Mesenchymal stem cell (in vitro differentiated cells and primary cell): Measurements from ENCODE around the gene LYAR.

Experiments
- DNase-seq: peaks from one replicate; pipeline ENCODE4 v3.0.0-alpha.2; 2013
- H2AFZ ChIP-seq: one replicate; pipeline ENCODE4 v1.6.1; 2013; ENCODE audit warnings: low read depth, mild to moderate bottlenecking, control low read depth, inconsistent platforms, low read length, moderate library complexity
- H2AK5ac ChIP-seq: 2 replicates; pipeline ENCODE4 v1.6.1; 2013; ENCODE audit warnings: low read length, moderate library complexity, mild to moderate bottlenecking, inconsistent platforms; ENCODE audit not compliant: severe bottlenecking
- H2BK120ac ChIP-seq: one replicate; pipeline ENCODE4 v1.6.1; 2013; ENCODE audit warnings: low read depth, mild to moderate bottlenecking, inconsistent platforms, low read length, moderate library complexity
- H2BK12ac ChIP-seq, 2 experiments: one replicate each; pipeline ENCODE4 v1.6.1; 2013; ENCODE audit warnings: inconsistent platforms in 2 of 2, low read length in 2 of 2, mild to moderate bottlenecking in 2 of 2, moderate library complexity in 2 of 2, control low read depth in 1 of 2
- H2BK15ac ChIP-seq: one replicate; pipeline ENCODE4 v1.6.1; 2013; ENCODE audit warnings: mild to moderate bottlenecking, low read depth, inconsistent platforms; ENCODE audit not compliant: poor library complexity, severe bottlenecking
- H2BK5ac ChIP-seq: 2 replicates; pipeline ENCODE4 v1.6.1; 2013; ENCODE audit warnings: low read depth, mild to moderate bottlenecking, low read length, control low read depth, inconsistent platforms; ENCODE audit not compliant: poor library complexity, severe bottlenecking
- H3K14ac ChIP-seq, 2 experiments: one replicate each; pipeline ENCODE4 v1.6.1; 2013; ENCODE audit warnings: inconsistent platforms in 2 of 2, low read length in 2 of 2, control low read depth in 1 of 2, mild to moderate bottlenecking in 1 of 2, moderate library complexity in 1 of 2
- H3K18ac ChIP-seq, 2 experiments: one replicate each; pipeline ENCODE4 v1.6.1; 2013; ENCODE audit warnings: inconsistent platforms in 2 of 2, low read length in 2 of 2, control low read depth in 1 of 2, low read depth in 1 of 2, mild to moderate bottlenecking in 1 of 2
- H3K23ac ChIP-seq, 2 experiments: one replicate each; pipeline ENCODE4 v1.6.1; 2013; ENCODE audit warnings: inconsistent platforms in 2 of 2, low read length in 2 of 2, mild to moderate bottlenecking in 2 of 2, moderate library complexity in 2 of 2, control low read depth in 1 of 2
- H3K27ac ChIP-seq: 2 replicates; pipeline ENCODE4 v1.5.1; 2013; ENCODE audit warnings: mild to moderate bottlenecking, moderate library complexity, low read length, control low read depth, inconsistent platforms; ENCODE audit not compliant: poor library complexity, severe bottlenecking
- H3K27me3 ChIP-seq, 2 experiments: 2 replicates each; pipeline versions ENCODE4 v1.6.1 to v1.7.0; 2013; ENCODE audit warnings: low read length in 2 of 2, mild to moderate bottlenecking in 2 of 2, moderate library complexity in 2 of 2, control low read depth in 1 of 2, inconsistent platforms in 1 of 2; ENCODE audit not compliant: control insufficient read depth in 1 of 2, insufficient read depth in 1 of 2
- H3K36me3 ChIP-seq, 2 experiments: 2 replicates each; pipeline versions ENCODE4 v1.6.1 to v1.7.0; 2013; ENCODE audit warnings: low read length in 2 of 2, control low read depth in 1 of 2, inconsistent platforms in 1 of 2, low read depth in 1 of 2, mild to moderate bottlenecking in 1 of 2; ENCODE audit not compliant: insufficient read depth in 2 of 2, control insufficient read depth in 1 of 2
- H3K4ac ChIP-seq, 2 experiments: one replicate each; pipeline ENCODE4 v1.6.1; 2013; ENCODE audit warnings: inconsistent platforms in 2 of 2, low read length in 2 of 2, mild to moderate bottlenecking in 2 of 2, moderate library complexity in 2 of 2, control low read depth in 1 of 2, low read depth in 1 of 2
- H3K4me1 ChIP-seq: 2 replicates; pipeline ENCODE4 v1.6.1; 2013; ENCODE audit warnings: low read depth, low read length, control low read depth; ENCODE audit not compliant: control insufficient read depth, insufficient read depth
- H3K4me2 ChIP-seq: 2 replicates; pipeline ENCODE4 v1.6.1; 2013; ENCODE audit warnings: low read length, mild to moderate bottlenecking, inconsistent platforms; ENCODE audit not compliant: poor library complexity, severe bottlenecking
- H3K4me3 ChIP-seq, 2 experiments: 2 replicates each; pipeline versions ENCODE4 v1.5.1 to v1.7.0; 2013; ENCODE audit warnings: low read length in 2 of 2, mild to moderate bottlenecking in 2 of 2, control low read depth in 1 of 2, low read depth in 1 of 2; ENCODE audit not compliant: insufficient read depth in 1 of 2
- H3K79me1 ChIP-seq: replicated peaks from 2 replicates; pipeline ENCODE4 v1.6.1; 2013; ENCODE audit warnings: mild to moderate bottlenecking, control low read depth, low read length, inconsistent platforms; ENCODE audit not compliant: poor library complexity, severe bottlenecking
- H3K9ac ChIP-seq: 2 replicates; pipeline ENCODE4 v1.7.0; 2013; ENCODE audit warnings: mild to moderate bottlenecking, low read length, moderate library complexity
- H3K9me3 ChIP-seq: 2 replicates; pipeline ENCODE4 v1.7.0; 2013; ENCODE audit warnings: mild to moderate bottlenecking, low read length; ENCODE audit not compliant: control insufficient read depth
- H4K8ac ChIP-seq: one replicate; pipeline ENCODE4 v1.6.1; 2013; ENCODE audit warnings: inconsistent platforms, mild to moderate bottlenecking, low read length, moderate library complexity
- H4K91ac ChIP-seq: one replicate; pipeline ENCODE4 v1.6.1; 2013; ENCODE audit warnings: mild to moderate bottlenecking, low read length, inconsistent platforms
- WGBS: methylation state at CpG from one replicate; pipeline ENCODE4 v1.1.7; 2013; ENCODE audit warnings: mixed read lengths; 5-methylcytosine and 5-hydroxymethylcytosine counted together

Gene LYAR

DNA sequence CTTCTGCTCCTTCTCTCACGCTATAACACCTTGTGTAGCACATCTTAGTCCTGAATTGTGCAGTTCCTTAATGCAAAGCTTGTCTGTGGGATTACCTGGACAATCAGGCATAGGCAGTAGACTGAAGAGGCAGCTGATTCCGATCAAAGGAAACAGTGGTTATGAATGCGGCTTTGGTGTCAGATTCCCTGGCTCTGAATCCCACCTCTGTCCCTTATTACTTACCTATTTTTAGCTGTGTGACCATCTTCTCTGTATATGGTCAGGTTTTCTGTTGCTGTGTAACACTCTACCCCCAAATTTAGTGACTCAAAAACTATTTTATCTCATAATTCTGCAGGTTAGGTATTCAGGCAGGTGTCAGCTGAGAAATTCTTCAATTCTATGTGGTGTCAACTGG lies 3.3 kb upstream of the LYAR start:
- 93% methylated on average over 1 of the region's 3 CpGs for WGBS
- no peaks in the 10 kb centered on the region for H3K9me3 ChIP-seq
- no peaks in the 10 kb centered on the region for H3K27me3 ChIP-seq
- no peak overlapping the region for H4K91ac ChIP-seq
- no peak overlapping the region for H3K14ac ChIP-seq
- H2AK5ac ChIP-seq = no peak overlapping the region
- no peak overlapping the region for H3K4me3 ChIP-seq
- no peak overlapping the region for H3K9ac ChIP-seq
- peaks cover 0 to 7% of the 10 kb centered on the region in 2 experiments for H3K36me3 ChIP-seq
- H3K4me2 ChIP-seq = no peak overlapping the region
- H2BK5ac ChIP-seq = no peak overlapping the region
- no peak overlapping the region for H3K18ac ChIP-seq
- H2BK120ac ChIP-seq = no peak overlapping the region
- no peak overlapping the region for H3K4ac ChIP-seq
- no peak overlapping the region for H3K23ac ChIP-seq
- no peak for DNase-seq
- H3K79me1 ChIP-seq = peaks cover 51% of the 10 kb centered on the region
- H2BK12ac ChIP-seq = no peak overlapping the region
- H3K4me1 ChIP-seq = peaks cover 8% of the 10 kb centered on the region
- H4K8ac ChIP-seq = no peak overlapping the region
- no peak overlapping the region for H2BK15ac ChIP-seq
- no peak overlapping the region for H3K27ac ChIP-seq
- H2AFZ ChIP-seq = no peak overlapping the region

DNA sequence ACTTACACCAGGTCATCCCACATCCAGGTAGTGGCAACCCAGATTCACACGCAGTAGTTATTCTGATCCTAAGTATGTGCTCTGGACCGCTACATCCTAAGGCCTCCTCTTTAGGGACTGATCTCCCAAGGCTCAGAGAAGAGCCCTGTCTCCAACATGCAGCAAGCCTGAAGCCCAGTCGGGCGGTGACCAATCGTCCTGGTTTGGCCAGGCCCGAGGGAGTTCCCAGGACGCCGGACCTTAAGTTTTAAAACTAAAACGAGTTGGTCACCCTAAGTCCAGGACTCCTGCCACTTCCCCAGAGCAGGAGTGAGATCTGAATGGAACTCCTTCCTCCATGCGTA lies 385 bp downstream of the LYAR start:
- Histone ChIP-seq H3K27me3 (no peaks in the 10 kb centered on the region), H2AK5ac (no peak overlapping the region), H3K4ac (no peak overlapping the region), H3K18ac (peak overlapping the region in 1 of 2 experiments; percentile 67), H3K9ac (peak overlapping the region; percentile 94), H4K91ac (peak overlapping the region; percentile 35), H3K4me2 (peak overlapping the region; percentile 84), H2AFZ (peak overlapping the region; percentile 94), H2BK5ac (no peak overlapping the region), H2BK120ac (no peak overlapping the region), H3K9me3 (no peaks in the 10 kb centered on the region), H3K23ac (peak overlapping the region in 1 of 2 experiments; percentile 15), H3K36me3 (peaks cover 5 to 25% of the 10 kb centered on the region in 2 experiments), H3K79me1 (peaks cover 44% of the 10 kb centered on the region), H4K8ac (peak overlapping the region; percentile 80), H3K27ac (no peak overlapping the region), H3K4me3 (peak overlapping the region; percentile 80 to 95), H2BK15ac (no peak overlapping the region), H3K14ac (peak overlapping the region in 1 of 2 experiments; percentile 61), H2BK12ac (no peak overlapping the region), H3K4me1 (peaks cover 11% of the 10 kb centered on the region)
- no peak for DNase-seq
- WGBS = 3% methylated on average over 10 of the region's 10 CpGs

DNA sequence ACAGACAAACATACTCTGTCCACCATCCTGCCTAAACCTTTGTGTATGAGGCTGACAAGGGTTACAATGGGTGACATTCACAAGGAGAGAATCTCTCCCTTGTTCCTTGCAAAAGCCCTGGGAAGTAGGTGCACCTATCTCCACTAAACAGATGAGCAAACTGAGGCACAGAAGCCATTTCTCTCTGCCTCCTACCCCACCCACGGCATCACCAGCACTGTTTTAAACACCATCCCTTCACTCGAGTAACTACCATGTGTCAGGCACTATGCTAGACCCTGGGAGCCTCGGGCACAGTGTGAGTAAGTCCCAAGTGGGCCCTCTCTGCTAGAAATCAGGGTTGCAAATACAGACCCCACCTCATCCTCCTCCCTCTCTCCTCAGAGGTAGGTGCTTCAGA lies 899 bp downstream of the LYAR start:
- Histone ChIP-seq H3K14ac (no peak overlapping the region), H2BK15ac (no peak overlapping the region), H3K4me1 (peaks cover 11% of the 10 kb centered on the region), H4K91ac (no peak overlapping the region), H3K27me3 (no peaks in the 10 kb centered on the region), H3K9ac (peak overlapping the region; percentile 94), H2BK120ac (no peak overlapping the region), H3K79me1 (peaks cover 44% of the 10 kb centered on the region), H3K18ac (no peak overlapping the region), H3K23ac (no peak overlapping the region), H2AFZ (no peak overlapping the region), H3K4me3 (peak overlapping the region in 1 of 2 experiments; percentile 95), H3K27ac (no peak overlapping the region), H3K4me2 (peak overlapping the region; percentile 84), H2BK12ac (no peak overlapping the region), H2BK5ac (no peak overlapping the region), H3K36me3 (peaks cover 5 to 30% of the 10 kb centered on the region in 2 experiments), H2AK5ac (no peak overlapping the region), H4K8ac (no peak overlapping the region), H3K4ac (no peak overlapping the region), H3K9me3 (no peaks in the 10 kb centered on the region)
- 34% methylated on average over 3 of the region's 3 CpGs for WGBS
- no peak for DNase-seq

DNA sequence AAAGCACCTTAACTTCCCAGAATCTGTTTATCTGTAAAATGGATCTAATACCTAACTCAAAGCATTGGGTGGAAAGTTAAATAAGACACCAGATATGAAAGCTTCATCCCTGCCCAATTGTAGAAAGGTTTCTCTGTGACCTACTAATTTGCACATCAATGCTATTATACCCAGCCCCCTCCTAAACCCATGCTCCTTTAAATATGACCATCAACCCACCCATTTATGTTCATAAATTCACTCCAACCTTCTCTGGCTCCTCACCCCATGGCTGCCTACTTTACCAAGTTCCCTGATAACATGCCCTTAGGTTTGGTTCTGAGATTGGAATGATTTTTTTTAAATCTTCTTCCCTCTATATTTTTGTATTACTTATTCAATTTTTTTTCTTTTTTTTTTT lies 1.9 kb downstream of the LYAR start:
- Histone ChIP-seq H3K9me3 (no peaks in the 10 kb centered on the region), H4K8ac (no peak overlapping the region), H2BK15ac (no peak overlapping the region), H3K9ac (no peak overlapping the region), H3K79me1 (peaks cover 39% of the 10 kb centered on the region), H2BK120ac (no peak overlapping the region), H2BK12ac (no peak overlapping the region), H2BK5ac (no peak overlapping the region), H4K91ac (no peak overlapping the region), H3K18ac (no peak overlapping the region), H3K4me2 (no peak overlapping the region), H3K27me3 (no peaks in the 10 kb centered on the region), H2AFZ (no peak overlapping the region), H2AK5ac (no peak overlapping the region), H3K14ac (no peak overlapping the region), H3K23ac (no peak overlapping the region), H3K36me3 (peaks cover 6 to 39% of the 10 kb centered on the region in 2 experiments), H3K4ac (no peak overlapping the region), H3K27ac (no peak overlapping the region), H3K4me1 (peaks cover 11% of the 10 kb centered on the region), H3K4me3 (no peak overlapping the region)
- DNase-seq = no peak
